Stimulated activated CD4-positive, alpha-beta T cell treated with anti-CD3 and anti-CD28 coated beads, Interleukin-2, amount 100 ng/mL, for 4 hours (primary cell): ENCODE data around the gene RPS6KA5.
"Not testable (repeated sequence)": the region's sequence is repeated elsewhere in the genome, so short reads cannot be mapped to it uniquely, and the experiment has no call there.

Experiments
- DNase-seq: peaks from one replicate; pipeline ENCODE4 v3.0.0-alpha.2; 2020; ENCODE audit warnings: low read depth

RPS6KA5 gene

DNA sequence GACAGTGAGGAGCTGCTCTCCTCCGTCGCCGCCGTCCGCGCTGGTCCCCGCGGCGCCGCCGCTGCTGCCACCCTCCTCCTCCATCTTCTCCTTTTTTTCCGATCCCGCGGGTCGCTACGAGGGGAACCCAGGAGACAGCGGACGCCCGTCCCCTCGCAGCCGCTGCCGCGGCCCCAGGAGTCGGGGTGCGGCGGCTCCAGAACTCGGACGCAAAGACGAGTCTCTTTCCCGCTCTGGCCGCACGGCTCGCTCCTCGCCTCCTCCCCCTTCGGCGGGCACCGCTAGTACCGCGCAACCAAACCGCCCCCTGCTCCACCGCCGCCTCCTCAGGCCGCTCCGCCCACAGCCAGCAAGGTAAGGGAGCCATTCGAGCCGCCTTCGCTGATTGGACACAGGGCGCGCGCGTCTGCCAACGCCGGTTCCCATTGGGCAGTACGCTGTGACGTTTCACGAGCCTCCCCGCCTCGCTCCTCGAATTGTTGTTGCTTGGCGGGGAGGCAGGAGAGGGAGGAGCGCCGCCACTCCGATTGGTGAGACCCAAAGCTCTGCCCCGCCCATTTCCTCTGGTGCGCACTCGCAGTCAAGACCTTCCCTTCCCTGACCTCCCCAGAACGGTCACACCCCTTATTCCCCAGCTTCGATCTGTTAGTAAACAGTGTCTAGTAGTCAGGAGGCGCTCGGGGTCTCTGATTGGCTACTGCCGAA lies at the start of gene RPS6KA5:
TSS of gene RPS6KA5 (minus strand) at position 291 of the 705 bp plus-strand sequence. CDS start at position 84, 207 bp downstream.
- DNase-seq, result peak; percentile 100

DNA sequence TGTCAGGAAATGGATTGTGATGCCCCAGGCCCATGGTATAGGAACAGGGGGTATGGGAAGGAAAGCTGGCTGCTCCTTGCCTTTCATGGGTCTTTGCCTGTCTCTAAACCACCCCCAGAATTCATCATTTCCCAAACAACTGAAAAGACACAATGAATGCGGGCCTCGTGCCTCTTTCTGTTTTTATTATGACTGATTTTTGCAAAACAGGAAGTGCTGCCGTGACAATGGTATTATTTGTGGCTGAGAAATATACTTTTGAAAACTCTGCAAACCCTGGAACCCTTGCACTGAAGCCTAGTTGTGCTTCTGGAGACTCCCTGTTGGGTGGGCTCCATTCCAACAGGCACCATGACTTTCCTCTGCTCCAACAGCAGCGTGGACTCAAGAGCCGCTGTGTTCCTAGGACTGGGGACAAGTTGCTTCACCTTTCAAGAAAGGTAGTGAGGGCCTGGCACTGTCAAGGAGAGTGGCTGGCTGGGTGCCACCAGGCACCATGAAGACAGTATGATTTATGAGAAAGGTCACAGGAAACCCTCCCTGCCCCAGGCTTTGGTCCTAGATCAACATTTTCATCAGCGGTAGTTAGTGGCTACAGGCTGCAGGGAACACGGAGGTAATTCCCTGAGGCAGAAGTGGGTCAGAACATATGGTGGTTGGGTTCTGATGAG lies 48.6 kb upstream of the RPS6KA5 start:
- DNase-seq, result no peak

DNA sequence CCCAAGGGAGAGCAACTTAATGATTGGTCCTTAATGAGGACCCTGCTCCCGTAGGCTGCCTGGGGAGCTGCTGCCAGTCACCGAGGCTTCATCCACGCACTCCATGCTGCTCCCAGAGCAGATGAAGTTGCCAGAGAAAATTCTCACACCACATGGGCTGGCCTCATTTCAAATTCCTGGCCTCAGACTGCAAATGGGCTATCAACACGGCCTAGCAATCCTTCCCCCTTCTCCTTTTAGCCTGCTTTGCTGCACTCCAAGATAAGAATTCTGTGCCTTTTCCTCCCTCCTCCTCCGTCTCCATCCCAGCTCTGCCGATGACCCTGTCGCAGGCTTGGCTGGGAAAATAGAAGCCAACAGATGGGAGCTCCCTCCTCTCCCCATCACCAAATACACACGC lies 42.7 kb upstream of the RPS6KA5 start:
- DNase-seq, result no peak

DNA sequence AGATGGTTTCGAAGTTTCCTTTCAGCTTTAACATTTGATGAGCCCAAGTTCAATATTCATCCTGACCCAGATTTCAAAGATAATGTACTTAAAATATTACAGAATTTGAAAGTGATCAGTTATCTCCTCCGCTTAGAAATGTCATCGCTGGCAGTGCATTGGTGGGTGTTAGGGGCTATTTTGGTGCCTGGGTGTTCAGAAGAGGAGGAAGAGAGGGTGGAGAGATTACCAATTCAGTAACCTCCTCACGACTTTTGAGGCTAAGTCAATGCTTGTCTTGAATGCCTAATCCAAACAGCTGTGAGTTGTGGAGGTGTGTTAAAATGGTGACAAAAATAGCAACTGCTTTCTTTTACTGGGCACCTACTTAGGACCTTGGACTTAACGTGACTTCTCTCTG lies 39.7 kb upstream of the RPS6KA5 start:
- no peak for DNase-seq

DNA sequence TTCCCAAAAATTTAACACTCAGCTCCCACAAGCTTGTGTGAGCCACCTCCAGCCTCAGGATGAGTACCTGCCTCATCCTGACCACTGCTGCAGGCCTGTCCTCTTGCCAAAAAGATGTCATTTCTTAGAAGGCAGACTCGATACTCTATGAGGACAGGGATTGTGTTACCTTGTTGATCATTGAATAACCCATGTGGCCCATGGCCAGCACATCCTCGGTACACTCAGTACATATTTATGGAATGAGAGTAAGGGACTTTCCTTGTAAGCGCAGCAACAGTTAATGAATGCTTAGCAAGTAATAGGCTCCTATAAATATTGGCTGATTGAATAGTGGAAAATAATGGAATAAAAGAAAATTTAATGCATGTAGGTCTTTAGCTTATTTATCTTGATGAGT lies 38.1 kb upstream of the RPS6KA5 start:
- no peak for DNase-seq

DNA sequence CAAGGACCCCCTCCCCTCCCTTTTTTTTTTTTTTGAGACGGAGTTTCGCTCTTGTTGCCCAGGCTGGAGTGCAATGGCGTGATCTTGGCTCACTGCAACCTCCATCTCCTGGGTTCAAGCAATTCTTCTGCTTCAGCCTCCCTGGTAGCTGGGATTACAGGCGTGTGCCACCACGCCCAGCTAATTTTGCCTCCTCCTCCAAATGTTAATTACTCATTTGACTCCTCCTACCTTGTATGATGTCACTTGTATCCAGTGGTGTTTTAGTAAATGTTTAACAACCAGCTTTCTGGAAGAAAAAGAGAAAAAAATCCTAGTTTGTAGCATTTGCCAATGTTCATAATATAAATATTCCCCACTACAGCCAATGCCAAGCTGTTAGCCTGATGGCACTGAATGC lies 37.2 kb upstream of the RPS6KA5 start:
- DNase-seq, result not testable (repeated sequence)

DNA sequence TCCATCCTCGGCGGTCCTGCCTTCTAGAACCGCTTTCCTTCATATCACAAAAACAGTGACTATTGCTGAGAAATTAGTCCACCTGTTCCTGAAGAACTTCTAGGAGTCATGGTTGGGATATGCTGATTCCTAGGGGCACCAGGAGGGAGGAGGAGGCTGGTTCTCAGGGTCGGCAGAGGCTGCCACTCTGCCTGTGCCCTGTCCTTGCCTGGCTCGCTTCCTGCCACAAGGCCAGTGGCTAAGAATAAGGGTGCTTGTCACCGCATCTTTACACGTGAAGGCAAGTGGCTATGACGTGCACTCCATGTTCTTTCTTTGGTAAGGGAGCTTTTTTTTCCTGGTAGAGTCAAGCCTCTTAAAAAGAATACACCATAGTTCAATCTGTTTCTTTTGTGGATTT lies 34.7 kb upstream of the RPS6KA5 start:
- no peak for DNase-seq

DNA sequence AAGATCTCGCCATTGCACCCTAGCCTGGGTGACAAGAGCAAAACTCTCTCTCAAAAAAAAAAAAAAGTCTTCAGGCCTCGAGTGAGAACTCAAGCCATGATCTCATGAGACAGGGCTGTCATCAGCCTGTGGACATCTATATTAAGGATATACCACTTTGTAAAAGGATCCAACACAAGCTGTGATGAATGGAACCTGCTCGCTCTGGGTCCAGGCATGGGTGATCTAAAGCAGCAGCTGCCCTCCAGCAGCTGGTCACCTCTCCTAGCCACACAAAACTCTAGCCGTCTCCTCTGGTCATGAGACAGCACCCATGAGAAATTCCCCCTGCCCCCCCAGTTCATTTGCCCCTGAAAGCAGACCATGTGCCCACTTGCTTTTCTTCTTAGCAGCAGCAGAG lies 34.3 kb upstream of the RPS6KA5 start:
- no peak for DNase-seq

DNA sequence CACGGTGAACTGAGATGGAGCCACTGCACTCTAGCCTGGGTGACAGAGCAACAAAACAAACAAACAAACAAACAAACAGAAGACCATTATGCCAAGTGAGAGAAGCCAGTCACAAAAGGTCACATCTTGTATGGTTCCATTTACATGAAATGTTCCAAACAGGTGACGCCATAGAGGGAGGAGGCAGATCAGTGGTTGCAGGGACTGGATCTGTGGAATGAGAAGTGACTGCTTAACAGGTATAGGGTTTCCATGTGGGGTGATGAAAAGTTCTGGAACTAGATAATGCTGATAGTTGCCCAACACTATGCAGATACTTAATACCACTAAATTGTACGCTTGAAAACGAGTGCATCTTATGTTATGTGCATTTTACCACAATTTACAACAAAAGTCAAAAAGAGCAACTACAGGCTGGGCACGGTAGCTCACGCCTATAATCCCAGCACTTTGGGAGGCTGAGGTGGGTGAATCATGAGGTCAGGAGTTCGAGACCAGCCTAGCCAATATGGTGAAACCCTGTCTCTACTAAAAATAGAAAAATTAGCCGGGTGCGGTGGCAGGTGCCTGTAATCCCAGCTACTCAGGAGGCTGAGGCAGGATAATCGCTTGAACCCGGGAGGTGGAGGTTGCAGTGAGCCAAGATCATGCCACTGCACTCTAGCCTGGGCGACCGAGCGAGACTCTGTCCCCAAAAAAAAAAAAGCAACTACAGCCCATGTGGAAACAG lies 33.5 kb upstream of the RPS6KA5 start:
- DNase-seq, result not testable (repeated sequence)

DNA sequence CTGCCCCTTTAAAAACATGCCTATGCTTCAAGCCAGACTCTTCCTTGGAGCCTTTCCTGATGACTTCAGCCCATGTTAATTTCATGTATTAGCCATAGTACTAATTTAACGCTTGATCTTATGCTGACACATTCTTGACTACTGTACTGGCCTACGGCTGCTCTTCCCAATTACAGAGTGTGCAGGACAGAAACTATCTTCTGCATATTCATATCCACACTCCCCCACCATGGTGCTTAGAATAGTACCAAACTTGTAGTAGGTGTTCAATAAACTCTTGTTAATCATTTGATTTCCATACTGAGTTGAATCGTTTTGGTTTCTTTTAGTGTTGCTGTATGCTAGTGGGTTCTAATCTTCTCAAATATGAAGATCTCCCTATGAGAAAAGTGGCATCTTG lies 31.6 kb upstream of the RPS6KA5 start:
- no peak for DNase-seq

DNA sequence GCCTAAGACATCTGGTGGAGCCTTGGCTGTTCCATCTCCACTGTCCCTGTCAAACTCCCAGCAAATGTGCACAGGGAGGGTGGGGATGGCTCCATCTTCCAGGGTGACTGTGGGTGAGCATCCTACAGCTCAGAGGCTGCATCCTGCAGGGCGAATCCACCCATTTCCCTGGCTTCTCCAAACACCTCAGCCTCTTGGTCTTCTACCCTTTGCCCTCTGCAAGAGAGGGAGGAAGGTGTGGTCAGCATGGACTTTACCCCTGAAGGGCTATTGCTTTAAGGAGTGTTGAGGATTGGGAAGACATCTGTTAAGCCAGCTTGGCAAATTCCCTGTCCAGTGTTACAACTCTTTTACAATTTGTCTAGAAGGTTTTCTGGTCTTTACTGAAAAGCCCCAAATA lies 30.3 kb upstream of the RPS6KA5 start:
- DNase-seq, result no peak

DNA sequence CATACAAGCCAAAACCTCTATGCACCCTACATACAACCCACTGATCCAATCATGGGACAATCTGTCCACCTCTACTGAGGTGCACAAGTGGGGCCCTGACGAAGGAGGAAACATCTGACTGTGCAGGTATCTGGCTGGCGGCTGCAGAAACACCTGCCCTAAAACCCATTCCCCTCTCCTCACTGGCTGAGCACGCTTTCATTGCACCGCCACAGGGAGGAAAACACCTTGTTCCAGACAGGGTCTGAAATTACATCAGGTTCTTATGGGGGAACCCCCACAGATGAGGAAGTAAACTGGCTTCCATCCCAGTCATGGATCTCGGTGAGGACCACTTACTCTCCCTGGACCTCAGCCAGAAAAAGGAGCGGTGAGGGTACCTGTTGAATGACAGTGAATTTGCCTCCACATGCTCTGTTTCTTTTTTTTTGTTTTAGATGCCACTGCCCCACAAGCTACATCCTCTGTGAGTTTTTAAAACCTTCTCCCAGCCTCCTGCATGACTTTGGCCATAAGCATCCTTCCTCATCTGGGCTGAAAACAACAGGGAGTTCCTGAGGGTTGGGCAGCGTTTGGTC lies 29.6 kb upstream of the RPS6KA5 start:
- no peak for DNase-seq

DNA sequence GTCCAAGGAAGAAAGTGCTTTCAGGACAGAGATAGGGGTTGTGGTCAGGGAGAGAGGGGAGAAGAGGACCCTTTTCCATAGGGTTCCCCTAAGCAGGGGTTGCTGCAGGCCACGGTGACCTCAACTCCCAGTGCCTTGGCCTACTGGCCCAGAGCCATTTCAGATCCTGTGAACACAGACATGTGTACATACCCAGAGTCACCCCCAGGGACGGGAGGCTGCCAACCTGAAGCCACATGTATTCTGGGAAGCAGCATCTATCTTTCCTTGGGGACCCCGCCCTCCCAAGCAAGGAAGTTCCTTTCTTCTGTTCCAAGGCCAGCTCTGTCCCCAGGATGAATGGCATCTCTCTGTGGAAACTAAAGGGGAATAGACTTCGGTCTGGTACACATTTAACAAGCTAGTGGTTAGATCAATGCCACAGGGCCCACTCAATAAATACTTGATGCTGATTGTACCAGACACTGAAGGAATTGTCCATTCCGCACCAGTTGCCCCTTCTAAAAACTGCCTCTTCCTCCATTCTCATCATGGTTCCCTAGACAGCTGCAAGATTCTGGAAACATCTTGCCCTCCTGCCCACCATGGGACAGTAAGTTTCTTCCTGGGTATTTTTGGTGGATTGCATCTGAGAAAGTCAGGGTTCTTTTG lies 28.3 kb upstream of the RPS6KA5 start:
- DNase-seq, result no peak

DNA sequence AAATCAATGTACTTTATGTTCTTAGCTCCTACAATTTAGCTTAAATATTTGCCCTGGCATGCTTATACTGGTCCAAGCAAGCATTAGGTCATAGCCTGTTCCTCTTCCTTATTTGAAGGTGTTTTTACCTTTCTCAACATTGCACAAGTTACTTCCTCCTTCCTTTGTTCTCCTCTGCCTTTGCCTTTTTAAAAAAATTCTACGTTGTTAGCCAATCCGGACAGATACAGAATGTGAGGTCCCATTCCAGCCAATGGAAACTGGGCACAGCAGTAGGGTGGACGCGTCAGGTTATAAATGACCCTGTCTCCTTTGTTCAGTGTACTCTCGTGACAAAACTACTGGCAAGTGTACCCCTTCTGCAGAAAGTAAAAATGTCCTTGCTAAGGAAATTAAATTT lies 27.0 kb upstream of the RPS6KA5 start:
- DNase-seq, result not testable (repeated sequence)

DNA sequence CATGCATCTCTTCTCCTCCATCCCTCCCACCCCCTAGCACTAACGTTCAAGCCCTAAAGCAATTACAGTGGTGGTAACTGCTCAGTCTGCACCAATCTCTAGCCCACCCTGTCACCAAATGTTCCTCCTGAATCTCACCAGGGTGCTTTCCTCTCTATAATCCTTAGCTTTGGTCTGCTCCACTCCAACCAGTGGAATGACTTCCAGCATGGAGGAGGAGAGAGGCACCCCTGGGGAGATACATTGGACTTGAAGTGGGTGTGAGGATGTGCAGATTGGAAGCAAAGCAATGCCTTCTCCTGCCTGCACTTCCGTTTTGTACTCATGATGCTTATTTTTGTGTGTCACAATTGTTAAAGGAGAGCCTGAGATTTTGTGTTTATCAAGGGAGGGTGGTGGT lies 24.1 kb upstream of the RPS6KA5 start:
- no peak for DNase-seq

DNA sequence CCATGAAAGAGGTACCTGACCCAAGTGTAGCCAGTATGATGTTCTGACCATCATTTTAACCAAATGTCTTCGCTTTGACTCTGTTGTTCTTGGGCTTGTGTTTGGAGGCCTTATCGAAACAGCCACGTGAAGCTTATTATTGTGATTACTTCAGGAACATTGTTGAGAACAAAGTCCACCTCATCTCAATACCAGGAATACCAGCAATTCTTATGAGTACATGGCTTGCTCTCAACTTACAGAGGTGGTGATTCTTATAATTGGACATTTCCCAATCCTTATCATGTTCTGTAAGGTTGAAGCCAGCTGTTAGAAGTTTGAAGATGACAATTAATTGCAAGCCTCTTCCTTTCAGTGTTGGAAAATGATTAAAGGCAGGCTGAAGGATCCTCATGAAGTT lies 21.8 kb upstream of the RPS6KA5 start:
- no peak for DNase-seq

DNA sequence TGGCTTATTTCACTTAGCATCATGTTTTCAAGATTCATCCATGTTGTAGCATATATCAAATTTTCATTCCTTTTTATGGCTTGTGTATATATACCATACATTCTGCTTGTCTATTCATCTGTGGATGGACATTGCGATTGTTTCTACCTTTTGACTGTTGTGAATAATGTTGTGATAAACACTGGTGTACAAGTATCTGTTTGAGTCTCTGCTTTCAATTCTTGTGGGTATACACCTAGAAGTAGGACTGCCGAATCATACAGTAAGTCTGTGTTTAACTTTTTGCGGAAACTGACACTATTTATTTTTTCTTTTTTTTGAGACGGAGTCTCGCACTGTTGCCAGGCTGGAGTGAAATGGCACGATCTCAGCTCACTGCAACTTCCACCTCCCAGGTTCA lies 19.6 kb upstream of the RPS6KA5 start:
- no peak for DNase-seq

DNA sequence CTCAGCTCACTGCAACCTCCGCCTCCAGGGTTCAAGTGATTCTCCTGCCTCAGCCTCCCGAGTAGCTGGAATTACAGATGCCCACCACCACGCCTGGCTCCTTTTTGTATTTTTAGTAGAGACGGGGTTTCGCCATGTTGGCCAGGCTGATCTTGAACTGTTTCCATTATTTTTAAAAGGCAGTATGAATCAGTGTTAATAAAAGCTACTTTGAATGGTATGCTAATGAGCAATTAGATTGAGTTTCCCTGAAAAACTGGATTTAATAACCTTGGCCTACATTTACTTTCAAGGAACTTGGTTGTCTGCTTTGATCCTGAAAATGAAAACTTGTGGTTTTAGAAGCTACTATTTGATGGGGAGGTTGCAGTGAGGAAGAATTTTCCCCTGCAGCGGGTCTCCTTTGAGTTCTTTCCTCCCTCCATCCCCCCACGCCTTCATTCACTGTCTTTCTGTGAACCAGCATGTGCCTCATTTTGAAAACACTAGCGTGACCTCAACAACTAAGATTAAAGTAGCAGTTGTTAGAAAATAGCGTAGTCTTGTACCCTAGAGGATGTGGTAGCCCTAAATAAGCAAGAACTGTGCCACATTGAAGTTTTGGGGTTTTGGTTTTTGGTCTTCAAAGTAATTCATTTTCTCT lies 17.8 kb upstream of the RPS6KA5 start:
- DNase-seq, result peak; percentile 19

DNA sequence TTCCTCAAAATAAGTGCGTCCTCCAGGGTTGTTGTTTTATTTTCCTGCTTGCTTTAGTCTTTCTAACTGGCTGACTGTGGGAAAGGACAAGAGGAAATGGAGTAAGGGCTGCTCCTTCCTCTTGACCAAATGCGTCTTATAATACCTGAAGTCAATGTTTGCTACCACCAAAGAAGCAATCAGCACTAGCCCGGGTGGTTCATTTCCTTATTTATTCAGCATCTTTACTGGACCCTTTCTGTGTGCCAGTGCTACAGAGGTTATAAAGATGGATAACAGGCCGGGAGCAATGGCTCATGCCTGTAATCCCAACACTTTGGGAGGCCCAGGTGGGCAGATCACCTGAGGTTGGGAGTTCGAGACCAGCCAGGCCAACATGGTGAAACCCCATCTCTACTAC lies 15.1 kb upstream of the RPS6KA5 start:
- no peak for DNase-seq

DNA sequence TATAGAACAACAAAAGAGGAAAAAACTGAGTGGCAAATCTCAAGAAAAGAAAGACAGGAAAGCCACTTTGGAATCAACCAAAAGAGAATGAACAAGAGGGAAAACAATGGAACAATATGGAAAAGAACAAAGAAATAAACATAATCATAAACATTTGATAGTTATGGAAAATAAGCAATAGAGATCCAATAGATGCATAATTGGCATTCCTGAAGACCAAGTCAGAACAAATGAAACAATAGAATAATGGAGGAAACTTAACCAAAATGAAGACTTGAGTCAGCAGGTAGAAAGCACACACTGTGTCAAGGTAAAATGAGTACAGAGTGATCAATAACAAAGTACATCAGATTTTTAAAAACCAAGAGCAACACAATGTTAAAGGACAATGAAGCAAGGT lies 10.1 kb upstream of the RPS6KA5 start:
- DNase-seq, result no peak

DNA sequence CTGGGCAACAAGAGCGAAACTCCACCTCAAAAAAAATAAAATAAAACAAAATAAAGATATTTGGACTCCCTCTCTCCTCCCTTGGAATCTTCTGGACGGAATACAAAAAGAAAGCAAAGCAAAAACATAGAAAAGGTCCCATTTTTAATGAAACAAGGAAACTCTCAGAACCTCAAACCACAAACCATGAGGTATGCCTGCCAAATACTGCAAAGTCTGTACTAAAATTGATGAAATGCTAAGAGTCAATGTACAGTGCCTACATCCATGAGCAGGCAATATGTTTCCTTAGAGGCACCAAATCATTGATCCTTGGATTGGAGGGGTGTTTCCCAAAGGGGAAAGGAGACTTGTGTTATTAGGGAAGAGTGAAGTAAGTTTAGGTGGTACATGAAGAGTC lies 8.2 kb upstream of the RPS6KA5 start:
- DNase-seq, result no peak

DNA sequence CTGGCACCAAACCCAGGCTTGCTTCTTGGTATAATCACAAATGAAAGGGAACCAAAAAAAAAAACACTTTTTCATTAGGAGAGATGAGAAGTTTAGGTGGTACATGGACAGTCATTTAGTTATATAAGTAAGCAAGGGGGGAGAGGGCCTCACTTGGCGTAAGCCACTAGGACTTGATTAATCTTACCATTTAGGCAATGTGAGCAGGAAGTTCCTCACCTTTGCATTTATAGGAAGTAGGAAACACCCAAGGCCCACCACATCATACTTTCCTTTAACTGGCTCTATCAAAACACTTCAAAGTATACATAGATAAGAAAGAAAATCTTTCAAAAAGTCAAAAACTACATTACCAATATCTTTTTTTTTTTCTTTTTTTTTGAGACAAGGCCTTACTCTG lies 6.7 kb upstream of the RPS6KA5 start:
- peak; percentile 41 for DNase-seq
